Ascending aorta (tissue), 2 donors: ENCODE results near the gene LAMB1. TPM values are rescaled to one million over a fixed set of nuclear protein-coding genes. Genes with fewer than 3 reads are reported as not detected.

Source experiments
- DNase-seq, 2 donors: peaks; one replicate each; pipeline ENCODE4 v3.0.0-alpha.2; 2019; ENCODE audit warnings: low spot score in 2 of 2
- H3K27ac ChIP-seq, 2 donors: fragments of 200-600 bp; sonication (generic); one replicate each; pipeline ENCODE4 v1.5.1; 2016 to 2017; ENCODE audit warnings: mild to moderate bottlenecking in 1 of 2
- H3K27me3 ChIP-seq: fragments of 200-600 bp; sonication (generic); one replicate; pipeline ENCODE4 v1.5.1; 2017
- H3K36me3 ChIP-seq, 2 donors: fragments of 200-600 bp; sonication (generic); one replicate each; pipeline ENCODE4 v1.5.1; 2016
- H3K4me1 ChIP-seq, 2 donors: fragments of 200-600 bp; sonication (generic); one replicate each; pipeline ENCODE4 v1.5.1; 2016 to 2017; ENCODE audit warnings: mild to moderate bottlenecking in 1 of 2
- H3K4me3 ChIP-seq, 2 donors: fragments of 200-600 bp; sonication (generic); one replicate each; pipeline ENCODE4 v1.5.1; 2016 to 2017; ENCODE audit warnings: mild to moderate bottlenecking in 1 of 2
- H3K9me3 ChIP-seq, 2 donors: fragments of 200-600 bp; sonication (generic); one replicate each; pipeline ENCODE4 v1.5.1; 2016
- CTCF ChIP-seq, 3 experiments: fragments of 200-600 bp in 2 of 3; fragments of 450-650 bp in 1 of 3; sonication (generic) in 2 of 3; IDR thresholded peaks; one replicate each; pipeline ENCODE4 v1.5.1; 2016 to 2019; ENCODE audit warnings: antibody characterized with exemption in 3 of 3, mild to moderate bottlenecking in 1 of 3, moderate library complexity in 1 of 3
- intact Hi-C: fragments of 100-400 bp; cut with DNase I; formaldehyde crosslinking; loops from one replicate; pipeline ENCODE4 v1.15.1; 2023
- total RNA-seq: library from RNA; depleted of rRNA; stranded (reverse); fragments of >200 nt; gene quantifications from one replicate; pipeline ENCODE4 v1.1.0, GENCODE V29; 2016

Gene LAMB1
- total RNA-seq, 1 donor from 2014 or later = 198 TPM

DNA sequence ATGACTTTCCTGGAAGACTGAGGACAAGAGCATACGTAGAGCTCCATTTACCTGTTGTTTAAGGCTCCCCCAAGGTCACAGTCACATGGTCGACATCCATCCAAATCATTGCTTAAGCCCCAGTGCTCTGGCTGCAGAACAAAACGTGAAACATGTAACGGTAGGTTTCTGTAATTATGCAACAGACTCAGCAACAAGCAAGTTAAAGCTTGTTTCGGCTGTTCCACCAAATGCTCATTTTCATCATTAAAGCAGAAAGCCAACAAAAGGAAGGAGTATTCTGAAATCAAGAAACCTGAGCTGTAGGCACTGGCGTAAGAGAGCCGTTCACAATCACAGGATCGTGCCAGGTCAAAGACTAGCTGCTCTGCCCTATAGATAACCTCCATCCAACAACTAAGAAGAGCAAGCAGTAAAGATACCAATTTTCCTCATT lies 30.0 kb downstream of the LAMB1 start:
- intact Hi-C loops = loop anchor here (2.0 kb wide), 1 partner anchor 16 kb away; no protein-coding TSS in a partner anchor
- TF ChIP-seq CTCF (IDR thresholded peaks at IDR 0.05) = no peak
- Histone ChIP-seq H3K4me1 (peaks cover 0 to 34% of the 10 kb centered on the region in 2 donors), H3K4me3 (no peak overlapping the region), H3K27ac (peak overlapping the region; percentile 34 to 95), H3K36me3 (peaks cover 19 to 53% of the 10 kb centered on the region in 2 donors), H3K27me3 (no peaks in the 10 kb centered on the region), H3K9me3 (peaks cover 0 to 11% of the 10 kb centered on the region in 2 donors)
- no peak for DNase-seq

DNA sequence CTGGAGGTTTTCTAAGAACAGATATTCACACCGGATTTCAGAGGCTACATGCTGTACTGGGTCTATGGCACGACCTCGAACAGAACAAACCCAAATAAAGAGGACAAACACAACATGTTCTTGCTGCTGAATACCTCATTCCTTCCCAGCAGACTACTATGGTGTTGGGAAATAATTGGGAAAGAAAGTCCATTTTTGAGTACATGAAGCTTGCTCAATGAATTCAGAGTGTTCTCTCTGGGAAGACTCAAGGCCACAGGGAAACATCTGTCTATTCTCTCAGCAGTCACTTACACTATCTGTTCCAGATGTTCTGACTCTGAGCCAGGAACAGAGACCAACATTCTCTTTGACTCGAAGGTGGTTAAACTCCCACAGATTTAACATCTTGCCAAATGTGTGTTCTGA lies 30.9 kb downstream of the LAMB1 start:
- H3K36me3 ChIP-seq = peaks cover 17 to 51% of the 10 kb centered on the region in 2 donors
- no peak for DNase-seq
- H3K4me1 ChIP-seq = peaks cover 0 to 34% of the 10 kb centered on the region in 2 donors
- peak overlapping the region; percentile 67 to 95 for H3K27ac ChIP-seq
- H3K27me3 ChIP-seq = no peaks in the 10 kb centered on the region
- peaks cover 0 to 14% of the 10 kb centered on the region in 2 donors for H3K9me3 ChIP-seq
- intact Hi-C loops = loop anchor here (2.0 kb wide), 1 partner anchor 17 kb away; no protein-coding TSS in a partner anchor
- no peak overlapping the region for H3K4me3 ChIP-seq
- no peak for TF ChIP-seq CTCF (IDR thresholded peaks at IDR 0.05)

DNA sequence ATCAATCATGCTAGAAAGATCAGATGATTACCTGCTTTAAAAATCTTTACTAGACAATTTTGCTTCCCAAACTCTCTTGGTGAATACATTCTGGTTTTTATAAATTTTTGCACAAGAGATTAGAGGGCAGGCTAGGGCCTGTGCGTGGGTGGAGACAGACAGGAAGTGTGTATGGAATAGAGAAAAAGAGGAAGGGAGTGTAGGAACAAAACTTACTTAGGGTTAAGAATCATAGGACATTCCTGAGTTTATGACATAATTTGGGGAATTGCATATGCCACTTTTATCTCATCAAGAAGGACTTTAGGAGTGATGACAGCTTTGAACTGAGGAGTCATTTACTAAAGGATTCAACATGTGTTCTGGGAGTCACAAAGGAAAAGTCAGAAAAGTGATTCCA lies 31.3 kb downstream of the LAMB1 start:
- Histone ChIP-seq H3K27me3 (no peaks in the 10 kb centered on the region), H3K9me3 (peaks cover 0 to 14% of the 10 kb centered on the region in 2 donors), H3K4me3 (no peak overlapping the region), H3K27ac (peak overlapping the region; percentile 67 to 95), H3K36me3 (peaks cover 13 to 49% of the 10 kb centered on the region in 2 donors), H3K4me1 (peaks cover 0 to 34% of the 10 kb centered on the region in 2 donors)
- TF ChIP-seq CTCF (IDR thresholded peaks at IDR 0.05) = no peak
- DNase-seq = peak in 1 of 2 donors; percentile 79
- intact Hi-C loops = loop anchor here (2.0 kb wide), 2 partner anchors 17 to 23 kb away; no protein-coding TSS in a partner anchor

GRCh38 chr7:107971100-107971499 lies 31.9 kb downstream of the LAMB1 start:
- intact Hi-C loops = loop anchor here (2.0 kb wide), 1 partner anchor 22 kb away; no protein-coding TSS in a partner anchor
- Histone ChIP-seq H3K27ac (peak overlapping the region; percentile 67 to 95), H3K36me3 (peaks cover 8 to 44% of the 10 kb centered on the region in 2 donors), H3K9me3 (peaks cover 0 to 14% of the 10 kb centered on the region in 2 donors), H3K27me3 (no peaks in the 10 kb centered on the region), H3K4me3 (no peak overlapping the region), H3K4me1 (peaks cover 0 to 39% of the 10 kb centered on the region in 2 donors)
- TF ChIP-seq CTCF (IDR thresholded peaks at IDR 0.05) = no peak
- DNase-seq = no peak

DNA sequence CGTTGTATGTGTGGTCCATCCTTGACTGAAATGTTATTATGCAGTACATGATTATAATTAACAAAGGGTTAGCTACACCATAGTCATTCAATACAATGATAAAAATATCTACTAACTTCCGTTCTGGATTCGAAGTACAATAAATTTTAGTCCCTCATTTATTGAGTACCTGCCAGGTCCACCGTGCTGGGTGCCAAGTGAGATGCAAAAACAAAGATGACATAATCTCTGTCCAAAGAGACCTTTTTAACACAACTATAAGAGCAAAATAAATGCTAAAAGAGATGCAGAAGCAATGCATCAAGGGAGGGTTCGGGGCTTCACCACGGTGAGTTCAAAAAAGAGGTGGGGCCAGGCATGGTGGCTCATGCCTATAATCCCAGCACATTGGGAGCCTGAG lies 33.1 kb downstream of the LAMB1 start:
- Histone ChIP-seq H3K27me3 (no peaks in the 10 kb centered on the region), H3K36me3 (peaks cover 0 to 42% of the 10 kb centered on the region in 2 donors), H3K4me1 (peaks cover 0 to 44% of the 10 kb centered on the region in 2 donors), H3K4me3 (no peak overlapping the region), H3K9me3 (peaks cover 0 to 14% of the 10 kb centered on the region in 2 donors), H3K27ac (peak overlapping the region; percentile 67 to 95)
- DNase-seq = no peak
- TF ChIP-seq CTCF (IDR thresholded peaks at IDR 0.05) = no peak
- intact Hi-C loops = loop anchor here (2.0 kb wide), 1 partner anchor 21 kb away; no protein-coding TSS in a partner anchor
